ENCODE data around the gene FAAH.

FAAH gene

GRCh38 chr1:46423574-46424240 lies 29.6 kb downstream of the FAAH start:
- no peak for ATAC-seq

- no peak for ATAC-seq
Measured at GRCh38 chr1:46424730-46425129, 30.6 kb downstream of the FAAH start.

GRCh38 chr1:46425726-46426125 lies 31.6 kb downstream of the FAAH start:
- ATAC-seq, result peak in 1 of 2 donors; percentile 36

GRCh38 chr1:46427541-46427940 lies 33.4 kb downstream of the FAAH start:
- no peak for ATAC-seq

GRCh38 chr1:46429436-46429835 lies 35.3 kb downstream of the FAAH start:
- ATAC-seq, result no peak

- no peak for ATAC-seq
Measured at GRCh38 chr1:46431695-46432094, 37.6 kb downstream of the FAAH start.

- ATAC-seq, result no peak
Measured at GRCh38 chr1:46432781-46433327, 38.7 kb downstream of the FAAH start.

- no peak for ATAC-seq
Measured at GRCh38 chr1:46434358-46434757, 40.2 kb downstream of the FAAH start.

GRCh38 chr1:46436844-46437243 lies 42.7 kb downstream of the FAAH start:
- ATAC-seq, result no peak

- ATAC-seq, result no peak
Measured at GRCh38 chr1:46437723-46438122, 43.6 kb downstream of the FAAH start.

GRCh38 chr1:46438346-46438745 lies 44.2 kb downstream of the FAAH start:
- ATAC-seq, result no peak

GRCh38 chr1:46440478-46440877 lies 46.4 kb downstream of the FAAH start:
- ATAC-seq, result no peak

- peak; percentile 58 to 70 for ATAC-seq
Measured at GRCh38 chr1:46442317-46443161, 48.4 kb downstream of the FAAH start.

- no peak for ATAC-seq
Measured at GRCh38 chr1:46444466-46444865, 50.3 kb downstream of the FAAH start.

- no peak for ATAC-seq
Measured at GRCh38 chr1:46445773-46446256, 51.7 kb downstream of the FAAH start.

GRCh38 chr1:46446646-46447498 lies 52.8 kb downstream of the FAAH start:
- ATAC-seq, result peak; percentile 33 to 50

GRCh38 chr1:46447499-46448108 lies 53.5 kb downstream of the FAAH start:
- ATAC-seq, result no peak

GRCh38 chr1:46448109-46448911 lies 54.2 kb downstream of the FAAH start:
- no peak for ATAC-seq

GRCh38 chr1:46449223-46450159 lies 55.4 kb downstream of the FAAH start:
- ATAC-seq, result no peak

GRCh38 chr1:46450160-46450517 lies 56.0 kb downstream of the FAAH start:
- ATAC-seq, result no peak
